Cardiac fibroblast (primary cell): ENCODE measurements around the gene FNDC3B.
"Not testable (repeated sequence)": the region's sequence is repeated elsewhere in the genome, so short reads cannot be mapped to it uniquely, and the experiment has no call there.

Experiments used
- DNase-seq, 2 donors: peaks; one replicate each; pipeline versions ENCODE4 v3.0.0 to v3.0.0-alpha.2; 2010; ENCODE audit warnings: low read depth in 2 of 2
- H3K4me3 ChIP-seq, 2 donors: replicated peaks in 1 of 2; 1 replicate in 1 of 2; 2 replicates in 1 of 2; pipeline ENCODE4 v1.5.1; 2011; ENCODE audit warnings: low read depth in 2 of 2, low read length in 2 of 2, mild to moderate bottlenecking in 2 of 2, moderate library complexity in 1 of 2
- CTCF ChIP-seq: IDR thresholded peaks from one replicate; pipeline ENCODE4 v1.5.1; 2011; ENCODE audit warnings: low read depth, mild to moderate bottlenecking, low read length, inconsistent platforms

Gene FNDC3B

GRCh38 chr3:172235698-172236097 lies 196.3 kb downstream of the FNDC3B start:
- TF ChIP-seq CTCF: no peak
- DNase-seq: no peak
- H3K4me3 ChIP-seq: no peak overlapping the region

- H3K4me3 ChIP-seq: no peak overlapping the region
- DNase-seq: no peak
- TF ChIP-seq CTCF: no peak
Measured at GRCh38 chr3:172236771-172237742, 197.7 kb downstream of the FNDC3B start.

GRCh38 chr3:172238188-172238587 lies 198.8 kb downstream of the FNDC3B start:
- no peak for DNase-seq
- TF ChIP-seq CTCF: no peak
- H3K4me3 ChIP-seq: no peak overlapping the region

- no peak for DNase-seq
- TF ChIP-seq CTCF: no peak
- H3K4me3 ChIP-seq: no peak overlapping the region
Measured at GRCh38 chr3:172239218-172239790, 199.9 kb downstream of the FNDC3B start.

GRCh38 chr3:172241405-172241804 lies 202.0 kb downstream of the FNDC3B start:
- TF ChIP-seq CTCF: no peak
- peak in 1 of 2 donors; percentile 52 for DNase-seq
- H3K4me3 ChIP-seq: no peak overlapping the region

- H3K4me3 ChIP-seq, DNase-seq: not testable (repeated sequence)
Measured at GRCh38 chr3:172242471-172242870, 203.1 kb downstream of the FNDC3B start.

GRCh38 chr3:172243376-172243775 lies 204.0 kb downstream of the FNDC3B start:
- DNase-seq, H3K4me3 ChIP-seq: not testable (repeated sequence)
